H54 (cell line): ENCODE results near the gene GSTM2.

ENCODE experiments used
- DNase-seq: peaks from one replicate; pipeline ENCODE4 v3.0.0; 2011; ENCODE audit warnings: low spot score, mixed read lengths; ENCODE audit not compliant: insufficient read length
- FAIRE-seq: peaks from 3 replicates; lab custom pipeline; 2011; peaks lifted over from hg19 to GRCh38; lab: Jason Lieb, UNC
- POLR2A ChIP-seq: IDR thresholded peaks from 2 replicates; pipeline ENCODE4 v1.6.1; 2011; ENCODE audit warnings: low read depth, mild to moderate bottlenecking, low read length

GSTM2 gene

DNA sequence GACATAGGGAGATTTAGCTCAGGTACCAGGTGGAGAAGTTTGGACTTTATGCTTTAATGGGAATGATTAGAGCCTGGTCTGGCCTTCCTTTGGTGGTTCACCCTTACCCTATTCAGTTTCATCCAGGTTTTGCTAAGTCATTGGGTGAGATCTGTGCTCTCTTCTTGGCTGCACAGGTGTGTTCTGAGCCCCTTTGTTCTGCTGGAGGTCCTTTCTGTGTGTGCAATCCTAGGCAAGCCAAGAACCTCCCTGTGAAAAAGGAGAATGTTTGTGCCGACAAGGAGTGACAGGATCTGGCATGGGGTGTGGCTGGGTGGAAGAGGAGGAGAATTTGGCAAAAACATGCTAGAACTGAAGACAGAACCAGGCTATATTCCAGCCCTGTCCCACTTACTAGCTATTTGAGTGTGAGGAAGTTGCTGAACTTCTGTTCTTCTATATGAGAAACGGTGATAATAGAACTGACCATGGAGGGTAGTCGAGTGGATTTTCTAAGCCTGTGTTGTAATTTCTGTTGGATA, 48.8 kb downstream of the GSTM2 start:
- FAIRE-seq = no peak
- no peak for TF ChIP-seq POLR2A
- DNase-seq = no peak

DNA sequence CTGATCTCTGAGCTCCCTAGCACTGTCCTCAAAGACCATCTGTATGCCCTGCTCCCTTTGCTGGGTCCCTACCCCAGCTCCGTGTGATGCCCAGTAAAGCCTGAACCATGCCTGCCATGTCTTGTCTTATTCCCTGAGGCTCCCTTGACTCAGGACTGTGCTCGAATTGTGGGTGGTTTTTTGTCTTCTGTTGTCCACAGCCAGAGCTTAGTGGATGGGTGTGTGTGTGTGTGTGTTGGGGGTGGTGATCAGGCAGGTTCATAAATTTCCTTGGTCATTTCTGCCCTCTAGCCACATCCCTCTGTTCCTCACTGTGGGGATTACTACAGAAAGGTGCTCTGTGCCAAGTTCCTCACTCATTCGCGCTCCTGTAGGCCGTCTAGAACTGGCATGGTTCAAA, 49.9 kb downstream of the GSTM2 start:
- no peak for TF ChIP-seq POLR2A
- no peak for DNase-seq
- FAIRE-seq = no peak

DNA sequence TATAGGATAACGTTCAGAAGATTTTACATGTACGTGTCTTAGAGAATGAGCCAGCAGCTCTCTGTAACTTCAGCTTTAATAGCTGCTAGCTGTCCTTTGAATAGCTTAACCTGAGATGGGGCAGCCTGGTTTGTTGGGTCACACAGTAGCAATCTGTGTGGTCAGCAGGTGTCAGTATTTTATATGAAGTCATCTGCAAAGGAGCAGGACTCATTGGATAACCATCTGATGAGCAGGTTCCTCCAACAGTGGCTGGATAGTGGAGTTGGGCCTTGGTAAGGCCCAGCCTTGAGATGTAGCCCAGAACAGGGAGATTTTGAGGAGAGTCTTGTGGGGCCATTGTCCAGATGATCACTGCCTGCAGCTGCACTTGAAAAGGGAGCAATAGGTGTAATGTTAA, 50.6 kb downstream of the GSTM2 start:
- DNase-seq = no peak
- FAIRE-seq = no peak
- no peak for TF ChIP-seq POLR2A

DNA sequence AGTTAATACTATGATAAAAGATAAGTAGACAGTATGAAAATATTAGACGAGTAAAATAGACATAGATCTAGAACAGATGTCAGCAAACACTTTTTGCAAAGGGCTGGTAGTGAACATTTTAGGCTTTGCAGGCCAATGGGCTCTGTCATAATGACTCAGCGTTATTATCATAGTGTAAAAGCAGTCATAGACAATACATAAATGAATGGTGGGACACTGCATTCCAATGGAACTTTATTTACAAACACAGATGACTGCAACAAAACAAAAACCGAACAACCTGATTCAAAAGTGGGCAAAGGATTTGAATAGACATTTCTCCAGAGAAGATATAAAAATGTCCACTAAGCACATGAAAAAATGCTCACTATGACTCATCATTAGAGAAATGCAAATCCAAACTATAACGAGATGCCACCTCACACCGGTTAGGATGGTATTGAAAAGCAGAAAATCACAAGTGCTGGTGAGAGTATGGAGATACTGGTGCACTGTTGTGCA, 51.5 kb downstream of the GSTM2 start:
- DNase-seq (no peak), FAIRE-seq (peak; percentile 33)
- no peak for TF ChIP-seq POLR2A

DNA sequence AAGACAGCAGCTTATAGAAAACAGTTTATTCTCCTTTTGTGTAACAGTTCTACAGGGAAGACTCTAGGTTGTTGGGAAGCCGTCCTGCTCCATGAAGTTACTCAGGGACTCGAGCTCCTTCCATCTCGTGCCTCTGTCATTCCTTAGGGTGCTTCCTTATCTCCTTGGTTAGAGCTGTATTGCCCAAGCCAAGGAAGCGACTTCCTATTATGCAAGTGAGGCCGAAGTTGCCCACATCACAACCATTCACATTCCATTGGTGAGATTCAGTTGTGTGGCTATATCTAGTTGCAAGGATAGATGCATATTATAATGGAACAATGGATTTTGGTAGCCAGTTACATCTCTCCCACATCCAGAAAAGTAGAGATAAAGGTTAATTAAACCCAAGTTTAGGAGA, 53.2 kb downstream of the GSTM2 start:
- no peak for DNase-seq
- no peak for TF ChIP-seq POLR2A
- no peak for FAIRE-seq

DNA sequence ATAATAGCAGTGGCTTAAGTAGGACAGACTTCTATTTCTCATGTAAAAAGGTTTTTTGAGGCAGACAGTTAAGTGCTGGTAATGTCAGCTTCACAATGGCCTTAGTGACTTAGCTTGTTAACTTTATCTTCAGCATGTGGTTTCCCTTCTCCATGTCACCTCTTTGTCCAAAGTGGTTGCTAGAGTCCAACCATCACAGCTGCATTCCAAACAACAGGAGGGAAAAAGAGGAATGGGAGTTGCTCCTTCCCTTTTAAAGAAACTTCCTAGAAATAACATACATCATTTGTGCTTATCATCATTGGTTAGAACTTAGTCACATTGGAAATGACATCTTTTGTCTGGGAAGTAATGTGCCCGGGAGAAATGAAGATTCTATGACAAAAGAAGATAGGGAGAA, 54.1 kb downstream of the GSTM2 start:
- DNase-seq = no peak
- FAIRE-seq = no peak
- TF ChIP-seq POLR2A = no peak

DNA sequence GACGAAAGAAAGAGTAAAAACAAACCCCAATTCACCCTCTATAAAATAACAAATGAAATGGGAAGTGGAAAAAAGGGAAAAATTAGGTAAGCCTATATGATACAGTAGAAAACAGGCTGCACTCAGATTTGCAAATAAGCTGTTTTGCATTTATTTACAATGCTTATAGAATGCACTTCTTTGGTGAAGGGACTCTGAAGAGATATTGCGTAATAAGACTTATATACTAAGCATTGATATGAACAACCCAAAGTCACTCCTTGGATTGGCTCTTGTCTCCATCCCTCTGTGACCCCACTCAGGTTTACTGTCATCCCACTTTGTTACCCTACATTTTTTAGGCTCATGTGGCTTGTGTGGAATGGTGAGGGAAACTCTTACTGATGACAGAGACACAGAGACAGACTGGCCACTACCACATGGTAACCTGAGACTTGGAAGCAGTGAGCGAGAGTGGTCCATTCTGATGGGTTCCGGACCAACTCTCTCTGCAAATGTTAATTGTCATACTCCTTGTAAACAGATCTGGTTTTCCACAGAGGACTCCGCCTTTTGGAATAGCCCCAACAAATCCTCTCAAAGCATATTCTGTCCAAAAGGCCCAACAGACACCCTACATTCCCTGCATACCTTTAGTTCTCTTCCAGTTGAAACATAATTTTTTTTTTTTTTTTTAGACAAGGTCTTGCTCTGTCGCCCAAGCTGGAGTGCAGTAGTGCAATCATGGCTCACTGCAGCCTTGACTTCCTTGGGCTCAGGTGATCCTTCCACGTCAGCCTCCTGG, 55.2 kb downstream of the GSTM2 start:
- TF ChIP-seq POLR2A = no peak
- no peak for FAIRE-seq

More for the DNA sequence above, 55.2 kb downstream of the GSTM2 start:
- DNase-seq = no peak
